Measurements from ENCODE around the gene AGL.
"Not testable (repeated sequence)": the region's sequence is repeated elsewhere in the genome, so short reads cannot be mapped to it uniquely, and the experiment has no call there.

The AGL gene

DNA sequence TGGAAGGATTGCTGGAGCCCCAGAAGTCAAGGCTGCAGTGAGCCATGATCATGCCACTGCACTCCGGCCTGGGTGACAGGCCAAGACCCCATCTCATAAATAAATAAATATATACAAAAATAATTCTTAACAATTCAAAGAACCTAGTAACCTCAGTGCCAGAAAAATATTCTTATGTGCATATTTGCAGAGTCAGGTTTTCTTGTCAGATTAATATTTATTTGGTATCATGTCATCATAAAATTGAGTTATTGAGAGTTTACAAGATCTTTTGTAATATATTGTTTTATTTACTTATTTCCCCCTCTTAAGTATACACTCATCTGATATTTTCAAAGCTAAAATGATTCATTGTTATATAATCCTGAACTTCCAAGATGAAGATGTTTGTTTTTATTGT lies 24.5 kb upstream of the AGL start (continued):
- TF ChIP-seq WT1 (tag by site-specific recombination; IDR thresholded peaks at IDR 0.05), result no peak
- TF ChIP-seq MYNN (tag by site-specific recombination; IDR thresholded peaks at IDR 0.05; ENCODE audit: borderline replicate concordance), result no peak
- TF ChIP-seq ZBTB21 (tag by site-specific recombination; IDR thresholded peaks at IDR 0.05), result no peak
- no peak for TF ChIP-seq ZNF133 (tag by site-specific recombination; IDR thresholded peaks at IDR 0.05)
- no peak for TF ChIP-seq EGR2 (tag by site-specific recombination; IDR thresholded peaks at IDR 0.05; ENCODE audit: low read depth)
- no peak for TF ChIP-seq ZNF785 (tag by site-specific recombination; IDR thresholded peaks at IDR 0.05)
- TF ChIP-seq ZNF433 (tag by site-specific recombination; IDR thresholded peaks at IDR 0.05; ENCODE audit: low read depth), result no peak
- no peak for TF ChIP-seq SALL2 (tag by site-specific recombination; IDR thresholded peaks at IDR 0.05; ENCODE audit: borderline replicate concordance)
- TF ChIP-seq ZNF157 (tag by site-specific recombination; IDR thresholded peaks at IDR 0.05), result no peak

DNA sequence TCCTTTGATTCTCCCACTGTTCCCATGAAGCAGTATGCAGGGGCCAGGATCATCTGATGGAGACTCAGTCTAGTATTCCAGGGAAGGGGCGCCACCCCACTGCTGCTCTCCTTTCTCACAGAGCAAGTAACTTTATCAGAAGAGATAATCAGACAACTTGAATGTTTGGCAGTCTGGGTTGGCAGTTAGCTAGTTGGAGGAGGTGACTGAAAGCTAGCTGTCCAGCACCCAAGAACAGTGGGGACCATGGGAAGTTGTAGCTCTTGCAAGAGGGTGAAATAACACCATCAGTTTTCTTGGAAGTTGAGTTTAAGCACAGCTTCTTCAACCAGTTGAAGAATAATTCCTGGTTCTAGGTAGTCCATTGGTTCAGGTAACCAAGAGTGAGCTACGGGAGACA lies 22.2 kb upstream of the AGL start:
- POLR2A ChIA-PET, result interaction anchor here (1.0 kb wide), 1 partner anchor 22 kb away, joined by 3 read pairs; the partner anchor contains the start of gene AGL

DNA sequence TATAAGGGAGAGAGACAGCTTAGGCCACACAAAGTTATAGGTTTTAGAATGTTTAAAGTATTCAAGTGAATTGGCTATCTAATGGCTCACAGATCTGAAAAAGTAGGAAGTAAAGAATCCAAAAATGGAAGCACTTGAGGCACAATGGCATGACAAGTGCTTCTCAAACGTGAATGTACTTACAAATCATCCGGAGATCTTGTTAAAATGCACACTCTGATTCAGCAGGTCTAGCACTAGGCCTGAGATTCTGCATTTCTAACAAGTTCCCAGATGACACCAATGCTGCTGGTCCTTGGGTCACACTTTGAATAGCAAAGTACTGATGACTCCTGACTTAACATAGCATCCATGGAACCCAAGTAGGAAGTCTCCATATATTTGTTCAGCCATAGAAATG lies 20.9 kb upstream of the AGL start:
- no peaks in the 10 kb centered on the region for H3K36me3 ChIP-seq (ENCODE audit: control insufficient read depth in 2 of 2, insufficient read depth in 1 of 2, low read length in 2 of 2)
- H3K9me3 ChIP-seq (ENCODE audit: control insufficient read depth, insufficient read depth, low read depth, low read length), result no peaks in the 10 kb centered on the region
- H3K27ac ChIP-seq (ENCODE audit: extremely low read depth, low read depth, low read length), result no peak overlapping the region
- CTCF ChIA-PET, result interaction anchor here (0.8 to 1.9 kb wide), 2 partner anchors 630 to 1039 kb away, joined by 3 to 4 read pairs; no protein-coding TSS in a partner anchor
- H3K4me1 ChIP-seq (ENCODE audit: control insufficient read depth, insufficient read depth, low read length), result no peaks in the 10 kb centered on the region
- POLR2A ChIA-PET, result no interaction called here
- no peak overlapping the region for H3K4me3 ChIP-seq (ENCODE audit: low read depth, low read length)
- no peak for TF ChIP-seq ZNF777 (tag by site-specific recombination; IDR thresholded peaks at IDR 0.05; ENCODE audit: borderline replicate concordance)
- no peak for TF ChIP-seq ZNF791 (tag by site-specific recombination; IDR thresholded peaks at IDR 0.05)
- TF ChIP-seq ZNF354C (tag by site-specific recombination; IDR thresholded peaks at IDR 0.05; ENCODE audit: borderline replicate concordance, low read depth), result no peak
- TF ChIP-seq ZNF555 (tag by site-specific recombination; conservative IDR thresholded peaks at IDR 0.05), result no peak
- TF ChIP-seq KLF10 (tag by site-specific recombination; IDR thresholded peaks at IDR 0.05), result no peak
- no peak for TF ChIP-seq ZBTB20 (tag by site-specific recombination; IDR thresholded peaks at IDR 0.05)
- no peak for TF ChIP-seq ZNF558 (tag by site-specific recombination; IDR thresholded peaks at IDR 0.05)
- TF ChIP-seq, protein P1, sequence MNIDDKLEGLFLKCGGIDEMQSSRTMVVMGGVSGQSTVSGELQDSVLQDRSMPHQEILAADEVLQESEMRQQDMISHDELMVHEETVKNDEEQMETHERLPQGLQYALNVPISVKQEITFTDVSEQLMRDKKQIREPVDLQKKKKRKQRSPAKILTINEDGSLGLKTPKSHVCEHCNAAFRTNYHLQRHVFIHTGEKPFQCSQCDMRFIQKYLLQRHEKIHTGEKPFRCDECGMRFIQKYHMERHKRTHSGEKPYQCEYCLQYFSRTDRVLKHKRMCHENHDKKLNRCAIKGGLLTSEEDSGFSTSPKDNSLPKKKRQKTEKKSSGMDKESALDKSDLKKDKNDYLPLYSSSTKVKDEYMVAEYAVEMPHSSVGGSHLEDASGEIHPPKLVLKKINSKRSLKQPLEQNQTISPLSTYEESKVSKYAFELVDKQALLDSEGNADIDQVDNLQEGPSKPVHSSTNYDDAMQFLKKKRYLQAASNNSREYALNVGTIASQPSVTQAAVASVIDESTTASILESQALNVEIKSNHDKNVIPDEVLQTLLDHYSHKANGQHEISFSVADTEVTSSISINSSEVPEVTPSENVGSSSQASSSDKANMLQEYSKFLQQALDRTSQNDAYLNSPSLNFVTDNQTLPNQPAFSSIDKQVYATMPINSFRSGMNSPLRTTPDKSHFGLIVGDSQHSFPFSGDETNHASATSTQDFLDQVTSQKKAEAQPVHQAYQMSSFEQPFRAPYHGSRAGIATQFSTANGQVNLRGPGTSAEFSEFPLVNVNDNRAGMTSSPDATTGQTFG (tag by site-specific recombination; IDR thresholded peaks at IDR 0.05; ENCODE audit: borderline replicate concordance), result no peak
- TF ChIP-seq, protein P2, sequence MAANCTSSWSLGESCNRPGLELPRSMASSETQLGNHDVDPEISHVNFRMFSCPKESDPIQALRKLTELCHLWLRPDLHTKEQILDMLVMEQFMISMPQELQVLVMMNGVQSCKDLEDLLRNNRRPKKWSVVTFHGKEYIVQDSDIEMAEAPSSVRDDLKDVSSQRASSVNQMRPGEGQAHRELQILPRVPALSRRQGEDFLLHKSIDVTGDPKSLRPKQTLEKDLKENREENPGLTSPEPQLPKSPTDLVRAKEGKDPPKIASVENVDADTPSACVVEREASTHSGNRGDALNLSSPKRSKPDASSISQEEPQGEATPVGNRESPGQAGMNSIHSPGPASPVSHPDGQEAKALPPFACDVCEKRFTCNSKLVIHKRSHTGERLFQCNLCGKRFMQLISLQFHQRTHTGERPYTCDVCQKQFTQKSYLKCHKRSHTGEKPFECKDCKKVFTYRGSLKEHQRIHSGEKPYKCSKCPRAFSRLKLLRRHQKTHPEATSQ (tag by site-specific recombination; IDR thresholded peaks at IDR 0.05), result no peak
- TF ChIP-seq MEIS1 (CRISPR knock-in tag; IDR thresholded peaks at IDR 0.05; ENCODE audit: borderline replicate concordance), result no peak

More for the DNA sequence above, 22.2 kb upstream of the AGL start:
- TF ChIP-seq, protein P3, sequence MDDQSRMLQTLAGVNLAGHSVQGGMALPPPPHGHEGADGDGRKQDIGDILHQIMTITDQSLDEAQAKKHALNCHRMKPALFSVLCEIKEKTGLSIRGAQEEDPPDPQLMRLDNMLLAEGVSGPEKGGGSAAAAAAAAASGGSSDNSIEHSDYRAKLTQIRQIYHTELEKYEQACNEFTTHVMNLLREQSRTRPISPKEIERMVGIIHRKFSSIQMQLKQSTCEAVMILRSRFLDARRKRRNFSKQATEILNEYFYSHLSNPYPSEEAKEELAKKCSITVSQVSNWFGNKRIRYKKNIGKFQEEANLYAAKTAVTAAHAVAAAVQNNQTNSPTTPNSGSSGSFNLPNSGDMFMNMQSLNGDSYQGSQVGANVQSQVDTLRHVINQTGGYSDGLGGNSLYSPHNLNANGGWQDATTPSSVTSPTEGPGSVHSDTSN (CRISPR knock-in tag; IDR thresholded peaks at IDR 0.05), result no peak
- TF ChIP-seq ZNF785 (tag by site-specific recombination; IDR thresholded peaks at IDR 0.05), result no peak
- no peak for TF ChIP-seq ZSCAN16 (tag by site-specific recombination; IDR thresholded peaks at IDR 0.05)
- no peak for TF ChIP-seq SCRT1 (tag by site-specific recombination; IDR thresholded peaks at IDR 0.05; ENCODE audit: borderline replicate concordance)
- TF ChIP-seq, protein P4, sequence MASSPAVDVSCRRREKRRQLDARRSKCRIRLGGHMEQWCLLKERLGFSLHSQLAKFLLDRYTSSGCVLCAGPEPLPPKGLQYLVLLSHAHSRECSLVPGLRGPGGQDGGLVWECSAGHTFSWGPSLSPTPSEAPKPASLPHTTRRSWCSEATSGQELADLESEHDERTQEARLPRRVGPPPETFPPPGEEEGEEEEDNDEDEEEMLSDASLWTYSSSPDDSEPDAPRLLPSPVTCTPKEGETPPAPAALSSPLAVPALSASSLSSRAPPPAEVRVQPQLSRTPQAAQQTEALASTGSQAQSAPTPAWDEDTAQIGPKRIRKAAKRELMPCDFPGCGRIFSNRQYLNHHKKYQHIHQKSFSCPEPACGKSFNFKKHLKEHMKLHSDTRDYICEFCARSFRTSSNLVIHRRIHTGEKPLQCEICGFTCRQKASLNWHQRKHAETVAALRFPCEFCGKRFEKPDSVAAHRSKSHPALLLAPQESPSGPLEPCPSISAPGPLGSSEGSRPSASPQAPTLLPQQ (tag by site-specific recombination; IDR thresholded peaks at IDR 0.05), result no peak
- TF ChIP-seq ZNF555 (tag by site-specific recombination; conservative IDR thresholded peaks at IDR 0.05), result no peak
- TF ChIP-seq ZNF169 (tag by site-specific recombination; IDR thresholded peaks at IDR 0.05), result no peak
- no peaks in the 10 kb centered on the region for H3K36me3 ChIP-seq (ENCODE audit: control insufficient read depth in 2 of 2, insufficient read depth in 1 of 2, low read length in 2 of 2)
- H3K27ac ChIP-seq (ENCODE audit: extremely low read depth, low read depth, low read length), result no peak overlapping the region
- H3K4me3 ChIP-seq (ENCODE audit: low read depth, low read length), result no peak overlapping the region
- H3K9me3 ChIP-seq (ENCODE audit: control insufficient read depth, insufficient read depth, low read depth, low read length), result no peaks in the 10 kb centered on the region
- CTCF ChIA-PET, result interaction anchor here (0.7 to 1.9 kb wide), 2 partner anchors 632 to 636 kb away, joined by 4 read pairs; no protein-coding TSS in a partner anchor
- H3K4me1 ChIP-seq (ENCODE audit: control insufficient read depth, insufficient read depth, low read length), result no peaks in the 10 kb centered on the region

DNA sequence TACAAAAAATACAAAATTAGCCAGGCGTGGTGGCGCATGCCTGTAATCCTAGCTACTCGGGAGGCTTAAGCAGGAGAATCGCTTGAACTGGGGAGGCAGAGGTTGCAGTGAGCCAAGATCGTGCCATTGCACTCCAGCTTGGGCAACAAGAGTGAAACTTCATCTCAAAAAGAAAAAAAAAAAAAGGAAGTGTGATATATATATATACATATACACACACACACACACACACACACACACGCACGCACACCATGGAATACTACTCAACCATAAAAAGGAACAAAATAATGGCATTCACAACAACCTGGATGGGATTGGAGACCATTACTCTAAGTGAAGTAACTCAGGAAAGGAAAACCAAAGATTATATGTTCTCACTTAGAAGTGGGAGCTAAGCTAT lies 16.2 kb upstream of the AGL start:
- H3K9me3 ChIP-seq (ENCODE audit: control insufficient read depth, insufficient read depth, low read depth, low read length); H3K36me3 ChIP-seq (ENCODE audit: control insufficient read depth in 2 of 2, insufficient read depth in 1 of 2, low read length in 2 of 2); H3K27ac ChIP-seq (ENCODE audit: extremely low read depth, low read depth, low read length); H3K4me3 ChIP-seq (ENCODE audit: low read depth, low read length); POLR2A ChIA-PET; H3K4me1 ChIP-seq (ENCODE audit: control insufficient read depth, insufficient read depth, low read length): not testable (repeated sequence)
- CTCF ChIA-PET, result interaction anchor here (0.6 kb wide), 1 partner anchor 92 kb away, joined by 3 read pairs; no protein-coding TSS in a partner anchor
